A673 (cell line): ENCODE results near the gene TSPAN3. TPM values are rescaled to one million over a fixed set of nuclear protein-coding genes. Genes with fewer than 3 reads are reported as not detected.

Experiments used
- BruUV-seq: library from RNA; stranded (reverse); fragments of 400-500 nt; replicated peaks from 2 replicates; lab custom pipeline; 2021; lab: Mats Ljungman, UMichigan
- CTCF ChIA-PET: fragments of 300-600 bp; sonication (Branson Sonifier 250); formaldehyde crosslinking; loops from one replicate; lab custom pipeline; 2022; ENCODE audit warnings: antibody characterized with exemption; lab: Charles Lee
- POLR2A ChIA-PET: fragments of 300-600 bp; sonication (Branson Sonifier 250); formaldehyde crosslinking; loops from one replicate; lab custom pipeline; 2022; ENCODE audit warnings: antibody characterized with exemption; ENCODE audit not compliant: low non-redundant PET; lab: Charles Lee
- DNase-seq: peaks from one replicate; pipeline ENCODE4 v3.0.0-alpha.2; 2015; ENCODE audit warnings: low spot score
- H3K27ac ChIP-seq: fragments of 200-600 bp; sonication (generic); 2 replicates; pipeline ENCODE4 v1.5.1; 2016; ENCODE audit warnings: mixed run types, low read depth, mild to moderate bottlenecking, mixed read lengths, antibody characterized with exemption, low read length; ENCODE audit not compliant: poor library complexity, severe bottlenecking
- H3K27me3 ChIP-seq: fragments of 200-600 bp; sonication (generic); replicated peaks from 2 replicates; pipeline ENCODE4 v1.6.1; 2017; ENCODE audit warnings: mixed run types, low read depth, mild to moderate bottlenecking, mixed read lengths, antibody characterized with exemption, low read length; ENCODE audit not compliant: insufficient read depth, poor library complexity
- H3K36me3 ChIP-seq: fragments of 200-600 bp; sonication (generic); 2 replicates; pipeline ENCODE4 v1.6.1; 2016; ENCODE audit warnings: mixed run types, mild to moderate bottlenecking, mixed read lengths, antibody characterized with exemption, low read length; ENCODE audit not compliant: insufficient read depth, poor library complexity, severe bottlenecking
- H3K4me1 ChIP-seq: fragments of 200-600 bp; sonication (generic); 2 replicates; pipeline ENCODE4 v1.6.1; 2017; ENCODE audit warnings: mixed run types, mild to moderate bottlenecking, mixed read lengths, antibody characterized with exemption, low read length; ENCODE audit not compliant: insufficient read depth, poor library complexity, severe bottlenecking
- H3K4me3 ChIP-seq: fragments of 200-600 bp; sonication (generic); 2 replicates; pipeline ENCODE4 v1.5.1; 2016; ENCODE audit warnings: low read depth, mixed run types, mild to moderate bottlenecking, mixed read lengths, low read length; ENCODE audit not compliant: poor library complexity, severe bottlenecking
- H3K9me3 ChIP-seq: fragments of 200-600 bp; sonication (generic); 2 replicates; pipeline ENCODE4 v1.6.1; 2016; ENCODE audit warnings: mixed run types, low read depth, mild to moderate bottlenecking, mixed read lengths, antibody characterized with exemption, low read length; ENCODE audit not compliant: poor library complexity, severe bottlenecking
- CTCF ChIP-seq: fragments of 300-800, 200-600 bp; sonication (generic); conservative IDR thresholded peaks from 2 replicates; pipeline ENCODE4 v1.5.1; 2017; ENCODE audit warnings: low read depth, mild to moderate bottlenecking, antibody characterized with exemption, low read length, moderate library complexity, mixed read lengths
- EZH2 ChIP-seq: fragments of 200-600 bp; sonication (generic); IDR thresholded peaks from 2 replicates; pipeline ENCODE4 v1.6.1; 2017; ENCODE audit warnings: borderline replicate concordance, low read depth, mild to moderate bottlenecking, mixed read lengths, antibody characterized with exemption, low read length; ENCODE audit not compliant: poor library complexity, severe bottlenecking
- intact Hi-C: fragments of 100-400 bp; cut with micrococcal nuclease; formaldehyde crosslinking; loops from one replicate; pipeline ENCODE4 v1.10.0; 2022; ENCODE audit not compliant: unreplicated experiment
- total RNA-seq: library from RNA; stranded (reverse); gene quantifications from 2 replicates; pipeline ENCODE4 v1.2.3, GENCODE V29; 2021

The TSPAN3 gene
- total RNA-seq, 1 experiment from 2014 or later, result 224 TPM

DNA sequence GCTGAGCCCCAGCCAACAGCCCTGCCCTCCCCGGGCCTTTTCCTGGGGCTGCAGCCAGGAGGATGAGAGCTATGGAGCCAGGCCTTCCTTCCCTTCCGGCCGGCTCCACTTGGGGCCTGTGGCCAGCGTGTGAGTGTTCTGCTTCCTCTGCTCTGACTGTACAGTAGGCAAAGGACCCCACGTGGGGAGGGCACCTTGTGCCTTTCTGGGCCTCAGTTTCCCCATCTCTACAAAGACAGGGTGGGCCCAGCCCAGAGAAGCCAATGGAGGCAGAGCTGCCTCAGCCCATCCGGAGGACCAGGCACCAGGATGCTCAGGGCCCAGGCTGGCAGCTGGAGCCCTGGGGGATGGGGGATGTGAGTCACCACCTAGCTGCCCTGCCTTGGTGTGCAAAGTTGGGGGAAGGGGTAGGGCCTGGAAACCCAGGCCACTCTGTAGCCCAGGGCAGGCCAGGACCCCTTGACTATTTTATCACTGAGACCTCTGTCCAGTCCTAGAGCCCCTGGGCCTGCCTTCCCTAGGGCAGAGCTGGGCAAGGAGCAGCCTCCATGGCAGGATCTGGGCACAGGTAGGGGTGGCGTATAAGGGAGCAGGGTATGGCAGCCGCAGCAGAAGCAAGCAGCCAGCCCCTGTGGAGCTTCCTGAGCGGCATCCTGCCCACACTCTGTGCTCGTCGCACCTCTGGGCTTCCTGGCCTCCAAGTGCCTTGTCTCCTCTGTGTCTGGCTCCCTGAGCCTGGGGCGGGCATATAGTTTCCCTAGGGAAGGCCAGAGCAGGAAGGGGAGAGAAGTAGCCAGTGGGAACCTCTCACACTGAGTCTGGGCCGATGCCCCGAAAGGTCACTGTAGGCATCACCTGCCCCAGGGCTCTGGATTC lies 74.1 kb downstream of the TSPAN3 start:
- no peaks in the 10 kb centered on the region for H3K36me3 ChIP-seq
- intact Hi-C loops, result no loop called here
- no peaks in the 10 kb centered on the region for H3K4me1 ChIP-seq
- H3K4me3 ChIP-seq, result no peak overlapping the region
- ChIA-PET POLR2A (no interaction called here), CTCF (no interaction called here)
- no peaks in the 10 kb centered on the region for H3K27me3 ChIP-seq
- TF ChIP-seq CTCF, result no peak
- no peak for TF ChIP-seq EZH2
- DNase-seq, result no peak
- H3K9me3 ChIP-seq, result no peaks in the 10 kb centered on the region
- BruUV-seq, result no TSS peak
- H3K27ac ChIP-seq, result no peak overlapping the region

- Histone ChIP-seq H3K36me3 (no peaks in the 10 kb centered on the region), H3K4me3 (no peak overlapping the region), H3K27ac (no peak overlapping the region), H3K9me3 (no peaks in the 10 kb centered on the region), H3K4me1 (no peaks in the 10 kb centered on the region), H3K27me3 (no peaks in the 10 kb centered on the region)
- ChIA-PET CTCF (no interaction called here), POLR2A (no interaction called here)
- DNase-seq, result no peak
- intact Hi-C loops, result no loop called here
- TF ChIP-seq CTCF (no peak), EZH2 (no peak)
- BruUV-seq, result no TSS peak
Observed at GRCh38 chr15:76996076-76996525, 74.8 kb downstream of the TSPAN3 start.

- BruUV-seq, result no TSS peak
- Histone ChIP-seq H3K4me3 (no peak within 1 kb of the TSS), H3K4me1 (no peaks in the 10 kb centered on the region), H3K9me3 (no peaks in the 10 kb centered on the region), H3K27me3 (no peaks in the 10 kb centered on the region), H3K36me3 (no peaks in the 10 kb centered on the region), H3K27ac (no peak within 1 kb of the TSS)
- ChIA-PET POLR2A (no interaction called here), CTCF (no interaction called here)
- TF ChIP-seq EZH2, result no peak
- intact Hi-C loops, result no loop called here
- no peak for DNase-seq
Observed at GRCh38 chr15:76994971-76995945, 75.7 kb downstream of the TSPAN3 start, which contains the start of gene PSTPIP1. PSTPIP1 (plus strand) TSS chr15:76995126; CDS start chr15:76995574, 448 bp downstream.
